HCT116 (cell line): ENCODE measurements around the gene SVEP1. TPM values are rescaled to one million over a fixed set of nuclear protein-coding genes. Genes with fewer than 3 reads are reported as not detected.

ENCODE experiments used
- ATAC-seq: fragments of 200-7000 bp; cut with Tn5 transposase; 2 replicates; pipeline ENCODE4 v1.9.1; 2020; ENCODE audit warnings: mild to moderate bottlenecking, moderate library complexity
- BruUV-seq: library from RNA; stranded (reverse); fragments of 400-500 nt; replicated peaks from 2 replicates; lab custom pipeline; 2021; lab: Mats Ljungman, UMichigan
- CTCF ChIA-PET: fragments of 300-600 bp; sonication (Branson Sonifier 250); formaldehyde crosslinking; loops from one replicate; lab custom pipeline; 2021; ENCODE audit warnings: antibody characterized with exemption; lab: Charles Lee
- POLR2A ChIA-PET: fragments of 300-600, 350-600 bp; sonication (Branson Sonifier 250); formaldehyde crosslinking; loops from one replicate; lab custom pipeline; 2021; ENCODE audit warnings: antibody characterized with exemption; lab: Charles Lee
- RAD21 ChIA-PET, 2 experiments: fragments of 300-600 bp; sonication (Branson Sonifier 250); formaldehyde crosslinking; loops; one replicate each; lab custom pipeline; 2023; ENCODE audit warnings: low total read pairs in 2 of 2; ENCODE audit not compliant: uncharacterized antibody in 2 of 2, unreplicated experiment in 2 of 2, low non-redundant PET in 1 of 2; lab: Charles Lee
- DNase-seq: peaks from one replicate; pipeline ENCODE4 v3.0.0-alpha.2; 2010; ENCODE audit warnings: low read depth, low spot score
- H2AFZ ChIP-seq: fragments of 200-600 bp; shearing (Covaris generic), sonication (generic); 2 replicates; pipeline ENCODE4 v1.6.1; 2017; ENCODE audit warnings: low read depth, mixed run types, mixed read lengths, antibody characterized with exemption, low read length; ENCODE audit not compliant: poor library complexity, severe bottlenecking
- H3K27ac ChIP-seq: 2 replicates; pipeline ENCODE4 v1.5.1; 2012; ENCODE audit warnings: low read depth, low read length
- H3K27me3 ChIP-seq: fragments of 200-600 bp; sonication (generic); 2 replicates; pipeline ENCODE4 v1.6.1; 2016; ENCODE audit warnings: mixed run types, low read length, mixed read lengths; ENCODE audit not compliant: insufficient read depth
- H3K36me3 ChIP-seq, 2 experiments: fragments of 200-500 bp in 1 of 2; fragments of 200-600 bp in 1 of 2; sonication (Bioruptor generic) in 1 of 2; sonication (generic) in 1 of 2; 2 replicates each; pipeline versions ENCODE4 v1.5.1 to v1.6.1; 2014 to 2016; ENCODE audit warnings: low read length in 2 of 2, inconsistent platforms in 1 of 2, mixed read lengths in 1 of 2, mixed run types in 1 of 2; ENCODE audit not compliant: insufficient read depth in 2 of 2, control insufficient read depth in 1 of 2
- H3K4me1 ChIP-seq, 2 experiments: fragments of 200-600 bp in 1 of 2; sonication (generic) in 1 of 2; 2 replicates each; pipeline versions ENCODE4 v1.5.1 to v1.6.1; 2012 to 2017; ENCODE audit warnings: low read length in 2 of 2, inconsistent platforms in 1 of 2, mild to moderate bottlenecking in 1 of 2, mixed read lengths in 1 of 2, mixed run types in 1 of 2, moderate library complexity in 1 of 2; ENCODE audit not compliant: insufficient read depth in 2 of 2, control insufficient read depth in 1 of 2
- H3K4me2 ChIP-seq: fragments of 200-600 bp; sonication (generic); 2 replicates; pipeline ENCODE4 v1.6.1; 2017; ENCODE audit warnings: mixed run types, low read length, mixed read lengths
- H3K4me3 ChIP-seq, 2 experiments: fragments of 200-600 bp in 1 of 2; sonication (generic) in 1 of 2; replicated peaks in 1 of 2; 2 replicates each; pipeline ENCODE4 v1.5.1; 2011 to 2016; ENCODE audit warnings: low read length in 2 of 2, control low read depth in 1 of 2, low read depth in 1 of 2, mild to moderate bottlenecking in 1 of 2, mixed read lengths in 1 of 2, mixed run types in 1 of 2
- H3K79me2 ChIP-seq: fragments of 200-600 bp; sonication (generic); 2 replicates; pipeline ENCODE4 v1.6.1; 2017; ENCODE audit warnings: mild to moderate bottlenecking, mixed run types, low read length, moderate library complexity, mixed read lengths; ENCODE audit not compliant: insufficient read depth
- H3K9ac ChIP-seq: fragments of 200-600 bp; sonication (generic); 2 replicates; pipeline ENCODE4 v1.6.1; 2016; ENCODE audit warnings: low read length, mixed read lengths
- H3K9me2 ChIP-seq: fragments of 200-600 bp; sonication (generic), shearing (Covaris generic); 2 replicates; pipeline ENCODE4 v1.6.1; 2017; ENCODE audit warnings: mixed run types, mild to moderate bottlenecking, moderate library complexity; ENCODE audit not compliant: insufficient read depth
- H3K9me3 ChIP-seq, 2 experiments: fragments of 200-500 bp in 1 of 2; fragments of 200-600 bp in 1 of 2; sonication (Bioruptor generic) in 1 of 2; sonication (generic) in 1 of 2; 2 replicates each; pipeline ENCODE4 v1.6.1; 2014 to 2017; ENCODE audit warnings: low read length in 2 of 2, mixed read lengths in 2 of 2, inconsistent platforms in 1 of 2, low read depth in 1 of 2, mild to moderate bottlenecking in 1 of 2, mixed run types in 1 of 2, moderate library complexity in 1 of 2; ENCODE audit not compliant: control insufficient read depth in 1 of 2, insufficient read depth in 1 of 2
- H4K20me1 ChIP-seq: fragments of 200-600 bp; sonication (generic), shearing (Covaris generic); 2 replicates; pipeline ENCODE4 v1.6.1; 2017; ENCODE audit warnings: mixed run types, mild to moderate bottlenecking, moderate library complexity; ENCODE audit not compliant: insufficient read depth
- CEBPB ChIP-seq: IDR thresholded peaks from 2 replicates; pipeline ENCODE4 v1.6.1; 2012; ENCODE audit warnings: low read depth
- ELF1 ChIP-seq: IDR thresholded peaks from 2 replicates; pipeline ENCODE4 v1.6.1; 2012; ENCODE audit warnings: low read depth, borderline replicate concordance
- EZH2phosphoT487 ChIP-seq: fragments of 200-600 bp; IDR thresholded peaks from 2 replicates; pipeline ENCODE4 v1.6.1; 2018; ENCODE audit warnings: antibody characterized with exemption, borderline replicate concordance
- FOSL1 ChIP-seq: IDR thresholded peaks from 2 replicates; pipeline ENCODE4 v1.6.1; 2012; ENCODE audit warnings: low read depth
- POLR2AphosphoS5 ChIP-seq: IDR thresholded peaks from 2 replicates; pipeline ENCODE4 v1.6.1; 2011; ENCODE audit warnings: mild to moderate bottlenecking, low read depth, low read length, moderate library complexity
- SIN3A ChIP-seq: IDR thresholded peaks from 2 replicates; pipeline ENCODE4 v1.6.1; 2012; ENCODE audit warnings: low read depth
- SRF ChIP-seq: IDR thresholded peaks from 2 replicates; pipeline ENCODE4 v1.6.1; 2012; ENCODE audit warnings: low read depth
- ZNF274 ChIP-seq: fragments of 200-500 bp; sonication (Bioruptor generic); IDR thresholded peaks from 2 replicates; pipeline ENCODE4 v1.6.1; 2014; ENCODE audit warnings: mild to moderate bottlenecking, low read depth, low read length, inconsistent platforms
- intact Hi-C: fragments of 100-400 bp; cut with micrococcal nuclease; formaldehyde crosslinking; loops from 2 replicates; pipeline ENCODE4 v1.10.0; 2022
- total RNA-seq: library from RNA; stranded (reverse); gene quantifications from one replicate; pipeline ENCODE4 v1.2.1, GENCODE V29; 2021; ENCODE audit not compliant: unreplicated experiment
- TF ChIP-seq, protein P1 (sequence below): IDR thresholded peaks from 2 replicates; pipeline ENCODE4 v1.6.1; 2011; ENCODE audit warnings: mild to moderate bottlenecking, low read length, moderate library complexity; ENCODE audit not compliant: insufficient replicate concordance; ENCODE audit errors: extremely low read depth
- TF ChIP-seq, protein P2 (sequence below): IDR thresholded peaks from 2 replicates; pipeline ENCODE4 v1.6.1; 2012; ENCODE audit warnings: low read depth

The SVEP1 gene
- total RNA-seq, 1 experiment from 2014 or later, result 0.15 TPM

DNA sequence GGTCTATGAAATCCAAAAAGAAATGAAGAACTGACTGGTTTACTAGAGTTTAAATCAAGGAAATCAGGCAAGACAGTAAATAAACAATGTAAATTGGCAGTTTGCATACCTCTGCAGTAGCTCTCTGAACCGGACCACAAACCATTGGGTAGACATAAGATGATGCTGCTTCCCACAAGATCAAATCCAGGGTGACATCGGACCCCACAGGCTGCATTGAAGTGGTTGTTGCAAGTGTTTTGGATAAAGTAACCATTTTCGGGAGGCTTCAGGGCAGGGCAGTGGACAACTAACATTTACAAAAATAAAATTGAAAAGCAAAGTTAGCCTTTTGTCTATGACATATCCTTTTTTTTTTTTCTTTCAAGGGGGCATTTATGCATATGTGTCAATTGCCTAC lies 66.7 kb downstream of the SVEP1 start:
- Histone ChIP-seq H2AFZ (no peak overlapping the region), H3K4me2 (no peak overlapping the region), H3K79me2 (no peaks in the 10 kb centered on the region), H3K4me1 (no peaks in the 10 kb centered on the region), H3K27me3 (no peaks in the 10 kb centered on the region), H3K36me3 (no peaks in the 10 kb centered on the region), H3K9me3 (no peaks in the 10 kb centered on the region), H3K9me2 (no peaks in the 10 kb centered on the region), H3K9ac (no peak overlapping the region), H3K4me3 (no peak overlapping the region), H3K27ac (no peak overlapping the region), H4K20me1 (no peaks in the 10 kb centered on the region)
- ATAC-seq (no peak), DNase-seq (no peak)
- intact Hi-C loops, result no loop called here
- POLR2A ChIA-PET, result no interaction called here
- RAD21 ChIA-PET, result no interaction called here
- BruUV-seq, result no TSS peak
- CTCF ChIA-PET, result no interaction called here
- TF ChIP-seq, protein P1, sequence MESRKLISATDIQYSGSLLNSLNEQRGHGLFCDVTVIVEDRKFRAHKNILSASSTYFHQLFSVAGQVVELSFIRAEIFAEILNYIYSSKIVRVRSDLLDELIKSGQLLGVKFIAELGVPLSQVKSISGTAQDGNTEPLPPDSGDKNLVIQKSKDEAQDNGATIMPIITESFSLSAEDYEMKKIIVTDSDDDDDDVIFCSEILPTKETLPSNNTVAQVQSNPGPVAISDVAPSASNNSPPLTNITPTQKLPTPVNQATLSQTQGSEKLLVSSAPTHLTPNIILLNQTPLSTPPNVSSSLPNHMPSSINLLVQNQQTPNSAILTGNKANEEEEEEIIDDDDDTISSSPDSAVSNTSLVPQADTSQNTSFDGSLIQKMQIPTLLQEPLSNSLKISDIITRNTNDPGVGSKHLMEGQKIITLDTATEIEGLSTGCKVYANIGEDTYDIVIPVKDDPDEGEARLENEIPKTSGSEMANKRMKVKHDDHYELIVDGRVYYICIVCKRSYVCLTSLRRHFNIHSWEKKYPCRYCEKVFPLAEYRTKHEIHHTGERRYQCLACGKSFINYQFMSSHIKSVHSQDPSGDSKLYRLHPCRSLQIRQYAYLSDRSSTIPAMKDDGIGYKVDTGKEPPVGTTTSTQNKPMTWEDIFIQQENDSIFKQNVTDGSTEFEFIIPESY, result no peak
- no peak for TF ChIP-seq SIN3A
- no peak for TF ChIP-seq ELF1
- TF ChIP-seq, protein P2, sequence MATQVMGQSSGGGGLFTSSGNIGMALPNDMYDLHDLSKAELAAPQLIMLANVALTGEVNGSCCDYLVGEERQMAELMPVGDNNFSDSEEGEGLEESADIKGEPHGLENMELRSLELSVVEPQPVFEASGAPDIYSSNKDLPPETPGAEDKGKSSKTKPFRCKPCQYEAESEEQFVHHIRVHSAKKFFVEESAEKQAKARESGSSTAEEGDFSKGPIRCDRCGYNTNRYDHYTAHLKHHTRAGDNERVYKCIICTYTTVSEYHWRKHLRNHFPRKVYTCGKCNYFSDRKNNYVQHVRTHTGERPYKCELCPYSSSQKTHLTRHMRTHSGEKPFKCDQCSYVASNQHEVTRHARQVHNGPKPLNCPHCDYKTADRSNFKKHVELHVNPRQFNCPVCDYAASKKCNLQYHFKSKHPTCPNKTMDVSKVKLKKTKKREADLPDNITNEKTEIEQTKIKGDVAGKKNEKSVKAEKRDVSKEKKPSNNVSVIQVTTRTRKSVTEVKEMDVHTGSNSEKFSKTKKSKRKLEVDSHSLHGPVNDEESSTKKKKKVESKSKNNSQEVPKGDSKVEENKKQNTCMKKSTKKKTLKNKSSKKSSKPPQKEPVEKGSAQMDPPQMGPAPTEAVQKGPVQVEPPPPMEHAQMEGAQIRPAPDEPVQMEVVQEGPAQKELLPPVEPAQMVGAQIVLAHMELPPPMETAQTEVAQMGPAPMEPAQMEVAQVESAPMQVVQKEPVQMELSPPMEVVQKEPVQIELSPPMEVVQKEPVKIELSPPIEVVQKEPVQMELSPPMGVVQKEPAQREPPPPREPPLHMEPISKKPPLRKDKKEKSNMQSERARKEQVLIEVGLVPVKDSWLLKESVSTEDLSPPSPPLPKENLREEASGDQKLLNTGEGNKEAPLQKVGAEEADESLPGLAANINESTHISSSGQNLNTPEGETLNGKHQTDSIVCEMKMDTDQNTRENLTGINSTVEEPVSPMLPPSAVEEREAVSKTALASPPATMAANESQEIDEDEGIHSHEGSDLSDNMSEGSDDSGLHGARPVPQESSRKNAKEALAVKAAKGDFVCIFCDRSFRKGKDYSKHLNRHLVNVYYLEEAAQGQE, result no peak
- no peak for TF ChIP-seq ZNF274
- TF ChIP-seq EZH2phosphoT487, result no peak
- TF ChIP-seq FOSL1, result no peak
- no peak for TF ChIP-seq POLR2AphosphoS5
- no peak for TF ChIP-seq SRF
- no peak for TF ChIP-seq CEBPB
